NCI-H1105 treated with DMSO at 0.1 percent for 48 hours (cell line): ENCODE measurements around the gene HACL1.
"Not testable (repeated sequence)": the region's sequence is repeated elsewhere in the genome, so short reads cannot be mapped to it uniquely, and the experiment has no call there.

Experiments
- DNase-seq: peaks from one replicate; lab custom pipeline; 2025; lab: John Stamatoyannopoulos, UW

Gene HACL1

DNA sequence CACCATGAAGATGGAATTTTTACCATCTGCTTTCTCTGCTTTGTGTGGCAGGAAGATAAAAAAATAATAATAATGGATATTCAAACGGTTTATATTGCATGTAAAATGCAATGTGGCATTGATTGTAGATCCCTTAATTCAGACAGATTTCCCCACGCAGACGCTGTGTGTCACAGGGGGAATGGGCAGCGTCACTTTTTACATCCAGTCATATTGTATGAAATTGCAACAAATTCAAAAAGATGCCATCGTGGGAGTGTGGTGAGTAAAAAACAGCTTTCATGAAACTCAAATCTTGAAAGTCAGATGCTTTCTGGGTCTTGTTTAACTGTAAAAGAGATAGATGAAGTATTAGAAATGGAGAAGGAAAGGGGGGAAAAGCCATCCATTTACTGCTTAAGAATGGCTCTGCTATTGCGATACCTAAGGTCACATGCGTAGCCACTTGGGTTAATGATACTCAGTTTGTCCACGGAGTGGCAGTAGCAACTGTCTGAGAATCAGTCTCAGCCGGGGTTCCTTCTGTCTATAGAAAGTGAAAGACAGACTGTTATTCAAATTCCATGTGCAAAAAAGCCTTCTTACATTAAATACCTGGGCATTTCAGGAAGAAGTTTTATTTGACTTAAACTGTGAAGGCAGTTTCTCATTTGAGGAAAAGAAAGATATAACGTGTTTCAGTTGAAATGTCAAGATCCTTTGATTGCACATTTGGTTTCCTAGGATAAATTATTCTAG, 28.7 kb upstream of the HACL1 start:
- peak; percentile 26 for DNase-seq

GRCh38 chr3:15628967-15629366, 27.6 kb upstream of the HACL1 start:
- no peak for DNase-seq

DNA sequence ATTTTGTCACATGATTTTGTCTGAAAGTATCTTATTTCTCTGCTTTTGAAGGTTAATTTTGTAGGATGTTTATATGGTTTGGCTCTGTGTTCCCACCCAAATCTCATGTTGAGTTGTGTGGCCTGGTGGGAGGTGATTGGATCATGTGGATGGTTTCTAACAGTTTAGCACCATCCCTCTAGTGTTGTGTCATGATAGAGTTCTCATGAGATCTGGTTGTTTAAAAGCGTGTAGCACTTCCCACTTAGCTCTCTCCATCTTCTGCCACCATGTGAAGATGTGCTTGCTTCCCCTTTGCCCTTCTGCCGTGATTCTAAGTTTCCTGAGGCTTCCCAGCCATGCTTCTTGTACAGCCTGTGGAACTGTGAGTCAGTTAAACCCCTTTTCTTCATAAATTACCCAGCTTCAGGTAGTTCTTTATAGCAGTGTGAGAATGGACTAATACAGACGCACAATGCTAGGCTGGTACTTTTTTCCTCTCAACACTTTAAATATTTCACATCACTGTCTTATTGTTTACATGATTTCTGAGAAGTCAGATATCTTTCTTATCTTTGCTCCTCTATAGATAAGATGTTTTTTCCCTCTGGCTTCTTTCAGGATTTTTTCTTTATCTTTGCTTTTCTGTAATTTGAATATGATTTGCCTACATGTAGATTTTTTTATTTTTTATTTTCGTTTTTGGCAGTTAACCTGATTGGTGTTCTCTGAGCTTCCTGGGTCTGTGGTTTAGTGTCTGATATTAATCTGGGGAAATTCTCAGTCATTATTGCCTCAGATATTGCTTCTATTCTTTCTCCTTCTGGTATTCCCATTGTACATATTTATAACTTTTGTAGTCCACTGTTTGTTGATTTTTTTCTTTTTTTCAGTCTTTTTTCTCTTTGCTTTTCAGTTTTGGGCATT, 22.4 kb upstream of the HACL1 start:
- no peak for DNase-seq

- DNase-seq, result not testable (repeated sequence)
These were observed 18.5 kb upstream of the HACL1 start for GRCh38 chr3:15619659-15620464.

DNA sequence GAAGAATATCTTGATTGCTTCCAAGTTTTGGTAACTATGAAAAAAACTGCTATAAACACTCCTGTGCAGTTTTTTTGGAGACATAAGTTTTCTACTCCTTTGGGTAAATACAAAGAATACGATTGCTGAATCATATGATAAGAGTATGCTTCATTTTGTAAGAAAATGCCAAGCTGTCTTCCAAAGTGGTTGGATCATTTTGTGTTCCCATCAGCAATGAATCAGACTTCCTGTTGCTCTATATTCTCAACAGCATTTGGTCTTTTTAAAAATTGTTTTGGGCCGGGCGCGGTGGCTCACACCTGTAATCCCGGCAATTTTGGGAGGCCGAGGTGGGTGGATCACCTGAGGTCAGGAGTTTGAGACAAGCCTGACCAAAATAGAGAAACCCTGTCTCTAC, 14.7 kb upstream of the HACL1 start:
- no peak for DNase-seq

DNA sequence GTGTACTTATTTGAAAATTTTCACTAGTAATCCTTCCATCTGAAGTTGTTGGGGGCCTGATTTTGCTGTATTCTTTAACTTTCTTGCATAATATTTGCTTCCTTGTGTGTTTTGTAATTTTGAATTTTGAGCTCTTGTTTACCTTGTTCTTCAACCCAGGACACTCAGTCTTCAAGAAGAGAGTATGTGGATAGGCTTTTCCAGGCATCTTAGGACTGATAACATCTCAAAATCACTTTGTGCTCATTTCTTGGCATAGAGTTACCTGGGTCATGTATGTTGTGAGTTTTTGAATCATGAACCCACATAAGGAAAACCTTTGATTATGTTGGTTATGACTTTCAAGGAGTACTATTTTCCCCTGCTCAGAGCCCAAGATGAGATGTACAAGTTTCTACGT, 13.6 kb upstream of the HACL1 start:
- no peak for DNase-seq

GRCh38 chr3:15612001-15612400, 10.6 kb upstream of the HACL1 start:
- no peak for DNase-seq

DNA sequence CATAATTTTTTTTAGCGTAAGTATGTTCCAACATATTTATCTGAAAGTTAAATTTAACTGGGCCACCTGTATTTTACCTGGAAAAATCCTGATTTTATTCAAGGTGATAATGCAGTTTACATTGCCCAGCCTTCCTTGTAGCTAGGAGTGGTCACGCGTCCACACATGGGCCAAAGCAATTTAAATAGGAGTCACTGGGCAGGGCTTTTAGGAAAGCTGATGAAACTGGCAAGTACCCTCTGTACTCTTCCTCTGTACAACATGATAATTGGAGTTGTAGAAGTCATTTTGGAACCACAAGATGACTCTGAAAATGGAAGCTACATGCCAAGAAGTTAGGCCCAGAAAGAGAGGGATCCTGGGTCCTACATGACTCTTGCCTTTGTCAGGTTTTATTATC, 9.6 kb upstream of the HACL1 start:
- DNase-seq, result no peak

- no peak for DNase-seq
These were observed 8.9 kb upstream of the HACL1 start for GRCh38 chr3:15610082-15610759.

DNA sequence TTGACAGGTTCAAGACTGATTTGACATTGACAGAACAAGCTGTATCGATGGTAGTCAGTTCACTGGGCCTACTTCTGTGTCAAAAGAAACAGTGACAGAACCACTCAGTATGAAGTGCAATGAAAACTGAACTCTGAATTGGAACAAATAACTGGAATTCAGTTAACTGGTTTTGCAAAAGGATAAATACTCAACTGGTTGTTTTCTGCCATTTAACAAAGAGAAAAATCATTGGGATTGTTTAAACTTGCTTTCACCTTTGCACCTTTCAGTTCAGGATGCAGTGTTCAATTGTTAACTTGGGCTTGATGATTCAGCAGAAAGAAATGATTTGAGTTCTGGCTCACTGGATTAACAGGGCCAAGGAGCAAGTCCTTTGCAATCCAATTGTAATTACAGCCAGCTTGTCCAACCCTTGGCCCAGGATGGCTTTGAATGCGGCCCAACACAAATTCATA, 5.1 kb upstream of the HACL1 start:
- DNase-seq, result no peak

GRCh38 chr3:15604584-15604983, 3.2 kb upstream of the HACL1 start:
- DNase-seq, result not testable (repeated sequence)

DNA sequence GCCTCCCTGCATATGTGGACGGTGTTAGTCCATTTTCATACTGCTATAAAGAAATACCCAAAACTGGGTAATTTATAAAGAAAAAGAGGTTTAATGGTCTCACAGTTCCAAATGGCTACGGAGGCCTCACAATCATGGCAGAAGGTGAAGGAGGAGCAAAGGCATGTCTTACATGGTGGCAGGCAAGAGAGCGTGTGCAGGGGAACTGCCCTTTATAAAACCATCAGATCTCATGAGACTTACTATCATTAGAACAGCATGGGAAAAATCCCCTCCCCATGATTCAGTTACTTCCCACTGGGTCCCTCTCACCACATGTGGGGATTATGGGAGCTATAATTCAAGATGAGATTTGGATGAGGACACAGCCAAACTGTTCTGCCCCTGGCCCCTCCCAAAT, 1.4 kb upstream of the HACL1 start:
- not testable (repeated sequence) for DNase-seq

DNA sequence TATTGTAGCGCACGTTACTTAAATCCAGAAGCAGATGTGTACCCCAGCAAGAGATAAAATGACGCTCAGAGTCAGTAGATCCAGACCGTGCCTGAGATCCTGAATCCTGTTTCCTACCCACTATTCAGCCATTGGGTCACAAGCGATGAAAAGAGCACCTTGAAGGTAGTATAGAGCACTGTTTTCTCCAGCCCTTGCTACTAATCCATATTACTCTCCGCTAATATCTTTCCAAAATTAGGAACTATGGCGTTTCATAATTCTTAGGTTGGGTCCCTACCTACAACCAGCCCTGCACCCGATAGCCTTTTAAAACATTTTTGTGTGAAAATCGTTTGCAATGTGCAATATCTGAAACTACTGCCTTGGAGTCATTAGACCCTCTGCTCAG, 772 bp upstream of the HACL1 start:
- no peak for DNase-seq

GRCh38 chr3:15601046-15601398, 347 bp downstream of the HACL1 start:
- no peak for DNase-seq

GRCh38 chr3:15595955-15596354, 5.4 kb downstream of the HACL1 start:
- DNase-seq, result no peak

DNA sequence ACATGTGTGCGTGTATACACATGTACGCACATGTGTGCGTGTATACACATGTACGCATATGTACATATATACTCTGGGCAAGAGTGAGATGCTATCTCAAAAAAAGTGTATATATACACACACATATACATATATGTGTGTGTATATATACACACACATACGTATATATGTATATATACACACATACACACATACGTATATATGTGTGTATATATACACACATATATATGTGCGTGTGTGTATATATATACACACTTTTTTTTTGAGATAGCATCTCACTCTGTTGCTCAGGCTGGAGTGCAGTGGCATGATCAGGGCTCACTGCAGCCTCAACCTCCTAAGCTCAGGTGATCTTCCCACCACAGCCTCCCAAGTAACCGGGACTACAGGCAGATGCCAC, 8.4 kb downstream of the HACL1 start:
- no peak for DNase-seq

DNA sequence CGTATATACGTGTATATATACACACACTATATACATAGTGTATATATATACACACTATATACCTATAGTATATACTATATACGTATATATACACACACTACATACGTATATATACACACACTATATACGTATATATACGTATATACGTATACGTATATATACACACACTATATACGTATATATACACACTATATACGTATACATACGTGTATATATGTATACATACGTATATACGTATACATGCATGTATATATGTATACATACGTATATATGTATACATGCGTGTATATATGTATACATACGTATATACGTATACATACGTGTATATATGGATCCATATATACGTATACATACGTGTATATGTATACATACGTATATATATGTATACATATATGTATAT, 9.4 kb downstream of the HACL1 start:
- no peak for DNase-seq

GRCh38 chr3:15591242-15591641, 10.1 kb downstream of the HACL1 start:
- DNase-seq, result no peak

DNA sequence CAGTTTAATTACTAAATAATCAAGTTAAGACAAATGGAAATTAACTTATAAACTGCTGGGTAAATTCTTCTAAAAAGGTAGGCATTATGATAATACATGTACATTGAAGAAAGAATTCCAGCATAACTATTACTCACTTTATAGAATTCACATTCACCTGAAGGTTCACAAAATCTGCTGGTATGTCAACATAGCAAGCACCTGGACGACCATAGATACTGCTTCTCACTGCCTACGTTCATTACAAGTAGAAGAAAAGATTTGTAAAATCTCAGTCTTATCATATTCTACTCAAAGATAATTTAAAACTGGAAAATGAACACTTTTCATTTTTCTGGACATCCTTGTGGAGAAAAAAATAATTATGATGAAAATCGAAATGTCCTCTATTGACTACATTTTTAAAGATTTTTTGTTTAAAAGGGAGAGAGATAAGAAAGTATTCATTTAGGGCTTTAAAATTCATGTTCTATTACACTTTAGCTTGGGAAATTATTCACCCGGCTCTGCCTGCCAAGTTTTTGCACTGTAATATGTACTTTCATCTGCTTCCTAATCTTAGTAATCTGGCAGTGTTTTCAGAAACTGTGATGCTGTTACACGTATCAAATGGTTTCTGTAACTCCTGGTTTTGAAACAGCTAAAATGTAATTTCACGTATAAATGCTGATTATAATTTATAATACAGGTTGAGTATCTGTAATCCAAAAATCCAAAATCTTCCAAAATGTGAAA, 16.1 kb downstream of the HACL1 start:
- no peak for DNase-seq

DNA sequence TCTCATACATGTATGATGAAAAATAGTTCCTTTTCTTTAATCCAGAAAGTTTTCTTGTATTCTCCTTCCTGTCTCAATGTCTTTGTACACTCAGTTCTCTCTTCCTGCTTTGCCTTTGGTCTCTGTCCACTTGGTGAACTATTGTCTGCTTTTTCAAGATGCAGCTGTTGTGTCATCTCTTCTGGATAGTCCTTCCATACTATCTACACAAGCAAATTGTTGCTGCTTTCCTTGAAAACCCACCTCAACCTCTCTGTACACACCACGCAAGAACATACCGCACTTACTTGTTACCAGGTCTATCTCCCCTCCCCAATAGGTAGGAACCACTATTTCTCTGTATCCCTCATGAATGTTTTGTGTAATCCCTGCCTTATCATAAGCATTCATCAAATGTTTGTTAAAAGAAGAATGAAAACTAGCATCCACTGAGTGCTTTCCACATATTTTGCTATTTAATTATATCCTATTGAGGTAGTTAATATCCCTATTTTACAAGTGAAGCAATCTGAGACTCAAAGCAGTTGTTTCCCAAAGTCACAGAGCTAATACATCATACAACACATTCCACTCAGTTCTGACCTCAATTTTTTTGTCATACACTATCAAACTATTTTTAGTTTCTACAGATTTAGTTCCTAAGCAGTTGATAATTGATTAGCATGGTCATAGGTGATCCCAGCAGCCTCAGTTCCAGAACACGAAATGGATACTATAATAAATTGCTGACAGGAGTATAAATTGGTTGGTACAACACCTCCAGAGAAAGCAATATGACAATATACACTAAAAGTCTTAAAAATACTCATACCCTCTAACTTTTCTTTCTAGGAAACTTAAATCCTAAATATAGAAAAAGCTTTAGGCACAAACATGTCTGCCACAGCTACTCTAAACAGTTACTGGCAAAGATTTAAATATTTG, 19.6 kb downstream of the HACL1 start:
- no peak for DNase-seq
